ENCODE data around the gene FAM3D.

DNA sequence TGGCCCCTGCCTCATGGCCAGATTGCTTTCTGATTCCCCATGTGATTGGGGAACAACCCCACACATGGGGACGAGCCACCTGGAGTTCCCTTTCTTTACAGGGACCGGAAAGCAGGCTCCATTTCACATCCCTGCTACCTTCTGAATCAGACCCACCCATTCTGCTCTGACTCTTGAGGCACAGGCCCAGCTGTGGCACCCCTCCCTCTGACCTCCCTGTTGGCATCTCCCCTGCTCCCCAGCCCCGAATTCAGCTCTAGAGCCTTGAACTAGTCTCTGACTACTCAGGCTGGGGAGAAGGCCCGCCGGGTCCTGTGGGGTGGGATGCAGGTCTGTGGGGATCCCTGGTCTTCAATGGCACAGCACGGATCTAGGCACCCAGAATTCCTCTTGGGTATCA is 12.1 kb downstream of the FAM3D start:
- no peak for TF ChIP-seq CEBPB (IDR thresholded peaks at IDR 0.05; ENCODE audit: low read depth)
- TF ChIP-seq, protein P1, sequence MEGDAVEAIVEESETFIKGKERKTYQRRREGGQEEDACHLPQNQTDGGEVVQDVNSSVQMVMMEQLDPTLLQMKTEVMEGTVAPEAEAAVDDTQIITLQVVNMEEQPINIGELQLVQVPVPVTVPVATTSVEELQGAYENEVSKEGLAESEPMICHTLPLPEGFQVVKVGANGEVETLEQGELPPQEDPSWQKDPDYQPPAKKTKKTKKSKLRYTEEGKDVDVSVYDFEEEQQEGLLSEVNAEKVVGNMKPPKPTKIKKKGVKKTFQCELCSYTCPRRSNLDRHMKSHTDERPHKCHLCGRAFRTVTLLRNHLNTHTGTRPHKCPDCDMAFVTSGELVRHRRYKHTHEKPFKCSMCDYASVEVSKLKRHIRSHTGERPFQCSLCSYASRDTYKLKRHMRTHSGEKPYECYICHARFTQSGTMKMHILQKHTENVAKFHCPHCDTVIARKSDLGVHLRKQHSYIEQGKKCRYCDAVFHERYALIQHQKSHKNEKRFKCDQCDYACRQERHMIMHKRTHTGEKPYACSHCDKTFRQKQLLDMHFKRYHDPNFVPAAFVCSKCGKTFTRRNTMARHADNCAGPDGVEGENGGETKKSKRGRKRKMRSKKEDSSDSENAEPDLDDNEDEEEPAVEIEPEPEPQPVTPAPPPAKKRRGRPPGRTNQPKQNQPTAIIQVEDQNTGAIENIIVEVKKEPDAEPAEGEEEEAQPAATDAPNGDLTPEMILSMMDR (IDR thresholded peaks at IDR 0.05 in 2 of 3, conservative IDR thresholded peaks at IDR 0.05 in 1 of 3; ENCODE audit: borderline replicate concordance in 1 of 3, insufficient read depth in 1 of 3, low read depth in 2 of 3, low read length in 2 of 3) = no peak
